Neural cell (in vitro differentiated cells): Measurements from ENCODE around the gene SLC10A3.

Experiments used
- CTCF ChIP-seq: fragments of 450-650 bp; IDR thresholded peaks from 2 replicates; pipeline ENCODE4 v1.5.1; 2014; ENCODE audit warnings: antibody characterized with exemption, mild to moderate bottlenecking, moderate library complexity; ENCODE audit not compliant: poor library complexity, severe bottlenecking
- RAD21 ChIP-seq: fragments of 450-650 bp; conservative IDR thresholded peaks from 2 replicates; pipeline ENCODE4 v1.6.1; 2014; ENCODE audit warnings: antibody characterized with exemption, mild to moderate bottlenecking, moderate library complexity
- SMC3 ChIP-seq: fragments of 450-650 bp; conservative IDR thresholded peaks from 2 replicates; pipeline ENCODE4 v1.6.1; 2014; ENCODE audit warnings: antibody characterized with exemption, mild to moderate bottlenecking, moderate library complexity; ENCODE audit not compliant: poor library complexity
- TAF1 ChIP-seq: IDR thresholded peaks from 2 replicates; pipeline ENCODE4 v1.6.1; 2012; ENCODE audit warnings: low read depth

- no peak for TF ChIP-seq CTCF
- TF ChIP-seq TAF1 = no peak
- no peak for TF ChIP-seq SMC3
- no peak for TF ChIP-seq RAD21
Observed at GRCh38 chrX:154516656-154517100, 26.2 kb upstream of the SLC10A3 start.
